ENCODE measurements around the gene EOGT. TPM values are rescaled to one million over a fixed set of nuclear protein-coding genes. Genes with fewer than 3 reads are reported as not detected.

EOGT gene
- total RNA-seq, 1 experiment from 2014 or later = 5.4 TPM

DNA sequence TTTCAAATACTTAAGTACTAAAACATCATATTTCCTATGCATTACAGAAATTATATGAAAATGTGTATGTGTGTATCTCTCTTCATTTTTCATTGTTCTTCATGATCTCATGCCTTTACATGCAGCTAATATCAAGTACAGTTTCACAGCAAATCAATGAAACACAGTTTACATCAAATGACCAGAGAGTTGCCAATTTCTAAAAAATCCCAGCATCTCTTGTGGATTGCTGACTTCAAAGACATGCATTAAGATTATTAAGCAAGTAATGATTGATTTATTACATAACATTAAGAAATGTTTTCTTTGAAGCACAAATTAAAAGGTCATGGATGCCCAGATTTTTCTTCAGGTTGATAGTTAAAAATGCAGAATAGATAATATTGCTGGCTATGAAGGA, 50.1 kb downstream of the EOGT start:
- no peak for DNase-seq (ENCODE audit: low spot score)

- DNase-seq (ENCODE audit: low spot score) = no peak
These were observed 54.6 kb downstream of the EOGT start for GRCh38 chr3:68958932-68959331.

- no peak for DNase-seq (ENCODE audit: low spot score)
These were observed 55.6 kb downstream of the EOGT start for GRCh38 chr3:68957895-68958294.

GRCh38 chr3:68953816-68954444, 59.6 kb downstream of the EOGT start:
- DNase-seq (ENCODE audit: low spot score) = no peak

DNA sequence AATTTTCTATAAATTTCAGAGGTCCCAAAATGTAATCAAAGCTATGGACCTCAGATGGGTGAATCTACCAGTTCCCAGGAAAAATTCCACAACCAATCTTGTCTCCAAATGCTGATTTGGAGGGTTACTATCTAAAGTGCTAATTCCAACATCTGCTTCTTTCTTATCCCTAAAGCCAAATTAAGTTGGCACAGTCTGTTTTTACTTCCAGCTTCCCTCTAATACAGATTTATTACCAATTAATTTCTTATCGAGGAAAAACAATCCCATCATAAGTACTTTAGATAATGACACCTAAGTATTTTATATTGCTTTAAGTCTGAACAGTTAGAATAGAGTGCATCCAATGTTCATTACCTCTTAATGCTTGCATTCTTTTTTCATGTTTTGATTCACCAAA, 68.3 kb downstream of the EOGT start:
- DNase-seq (ENCODE audit: low spot score) = no peak

GRCh38 chr3:68943753-68944500, 69.6 kb downstream of the EOGT start:
- no peak for DNase-seq (ENCODE audit: low spot score)

GRCh38 chr3:68941055-68941454, 72.4 kb downstream of the EOGT start:
- no peak for DNase-seq (ENCODE audit: low spot score)

DNA sequence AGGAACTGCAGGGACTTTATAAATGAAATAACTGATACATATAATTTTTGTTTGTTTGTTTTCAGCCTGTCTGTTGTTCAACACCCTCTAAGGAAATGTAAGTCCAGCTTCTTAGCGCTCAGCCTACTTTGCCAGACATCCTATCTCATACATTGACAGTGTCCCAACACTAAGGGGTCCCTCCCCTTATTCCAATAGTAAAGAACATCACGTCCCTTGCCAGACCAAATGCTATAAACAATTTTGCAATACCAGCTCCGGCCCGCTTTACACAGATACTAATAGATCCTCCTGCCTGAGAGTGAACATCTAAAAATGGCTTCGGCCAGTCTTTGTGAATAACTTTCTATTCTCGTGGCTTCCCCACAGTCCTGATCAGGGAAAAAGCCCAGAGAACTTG, 76.6 kb downstream of the EOGT start:
- no peak for DNase-seq (ENCODE audit: low spot score)

GRCh38 chr3:68935778-68936177, 77.7 kb downstream of the EOGT start:
- no peak for DNase-seq (ENCODE audit: low spot score)

- no peak for DNase-seq (ENCODE audit: low spot score)
These were observed 81.9 kb downstream of the EOGT start for GRCh38 chr3:68931406-68932149.

Small RNA genes lying within 50 kb of the gene (small RNA-seq; reads per million reads assigned to genes)
- gene MIR3136 = not detected

Other genes with a start within 250 kb of the EOGT start
- not detected in 2 replicates for gene TAFA4, start 81.1 kb downstream of the EOGT start, total RNA-seq (2014; rRNA removed; shearing (Covaris generic))
- gene TMF1, start 38.6 kb upstream of the EOGT start, total RNA-seq (2014; rRNA removed; shearing (Covaris generic)) = 8.5 and 9.9 TPM in 2 replicates
- gene UBA3, start 66.7 kb upstream of the EOGT start, total RNA-seq (2014; rRNA removed; shearing (Covaris generic)) = 30.5 and 34.4 TPM in 2 replicates
- 29.9 and 46.3 TPM in 2 replicates for gene ARL6IP5, start 71.3 kb upstream of the EOGT start, total RNA-seq (2014; rRNA removed; shearing (Covaris generic))
- 0.10 and 0.15 TPM in 2 replicates for gene LMOD3, start 108.9 kb upstream of the EOGT start, total RNA-seq (2014; rRNA removed; shearing (Covaris generic))